Measurements from ENCODE around the gene PGAP6.
"Not testable (repeated sequence)": the region's sequence is repeated elsewhere in the genome, so short reads cannot be mapped to it uniquely, and the experiment has no call there.

PGAP6 gene

GRCh38 chr16:334861-335632 is 46.7 kb downstream of the PGAP6 start:
- in situ Hi-C loops (cut with MboI; ENCODE audit: low sequenced_read_pairs): not testable (repeated sequence)

- in situ Hi-C loops (cut with MboI; ENCODE audit: low sequenced_read_pairs): not testable (repeated sequence)
These were observed 47.5 kb downstream of the PGAP6 start for GRCh38 chr16:334164-334832.

DNA sequence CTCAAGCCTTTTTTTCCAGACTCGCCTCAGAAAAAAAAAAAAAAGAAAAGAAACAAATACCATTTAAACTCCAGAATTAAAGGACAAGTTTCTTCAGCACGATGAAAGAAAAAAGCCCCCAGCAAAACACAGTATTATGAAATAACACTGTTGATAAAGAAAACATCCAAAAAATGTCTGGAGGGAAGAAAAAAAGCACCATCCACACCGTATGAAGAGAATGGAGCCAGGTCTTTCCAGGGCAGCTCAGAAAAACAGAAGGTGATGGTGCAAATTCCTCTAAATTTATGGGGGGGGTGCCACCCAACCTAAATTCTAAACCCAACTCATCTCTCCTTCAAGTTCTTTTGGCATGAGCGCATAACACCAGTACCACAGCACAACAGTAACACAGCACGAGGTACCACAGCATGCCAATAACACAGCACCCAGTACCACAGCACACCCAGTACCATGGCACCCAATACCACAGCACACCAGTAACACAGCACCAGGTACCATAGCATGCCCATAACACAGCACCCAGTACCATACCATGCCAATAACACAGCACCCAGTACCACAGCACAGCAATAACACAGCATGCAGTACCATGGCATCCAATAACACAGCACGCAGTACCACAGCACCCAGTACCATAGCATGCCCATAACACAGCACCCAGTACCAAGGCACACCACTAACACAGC is 48.2 kb downstream of the PGAP6 start:
- in situ Hi-C loops (cut with MboI; ENCODE audit: low sequenced_read_pairs): no loop called here

- in situ Hi-C loops (cut with MboI; ENCODE audit: low sequenced_read_pairs): not testable (repeated sequence)
These were observed 50.5 kb downstream of the PGAP6 start for GRCh38 chr16:331181-331814.

- in situ Hi-C loops (cut with MboI; ENCODE audit: low sequenced_read_pairs): no loop called here
These were observed 51.0 kb downstream of the PGAP6 start for GRCh38 chr16:330741-331140.

- in situ Hi-C loops (cut with MboI; ENCODE audit: low sequenced_read_pairs): no loop called here
These were observed 56.2 kb downstream of the PGAP6 start for GRCh38 chr16:325375-326145.

DNA sequence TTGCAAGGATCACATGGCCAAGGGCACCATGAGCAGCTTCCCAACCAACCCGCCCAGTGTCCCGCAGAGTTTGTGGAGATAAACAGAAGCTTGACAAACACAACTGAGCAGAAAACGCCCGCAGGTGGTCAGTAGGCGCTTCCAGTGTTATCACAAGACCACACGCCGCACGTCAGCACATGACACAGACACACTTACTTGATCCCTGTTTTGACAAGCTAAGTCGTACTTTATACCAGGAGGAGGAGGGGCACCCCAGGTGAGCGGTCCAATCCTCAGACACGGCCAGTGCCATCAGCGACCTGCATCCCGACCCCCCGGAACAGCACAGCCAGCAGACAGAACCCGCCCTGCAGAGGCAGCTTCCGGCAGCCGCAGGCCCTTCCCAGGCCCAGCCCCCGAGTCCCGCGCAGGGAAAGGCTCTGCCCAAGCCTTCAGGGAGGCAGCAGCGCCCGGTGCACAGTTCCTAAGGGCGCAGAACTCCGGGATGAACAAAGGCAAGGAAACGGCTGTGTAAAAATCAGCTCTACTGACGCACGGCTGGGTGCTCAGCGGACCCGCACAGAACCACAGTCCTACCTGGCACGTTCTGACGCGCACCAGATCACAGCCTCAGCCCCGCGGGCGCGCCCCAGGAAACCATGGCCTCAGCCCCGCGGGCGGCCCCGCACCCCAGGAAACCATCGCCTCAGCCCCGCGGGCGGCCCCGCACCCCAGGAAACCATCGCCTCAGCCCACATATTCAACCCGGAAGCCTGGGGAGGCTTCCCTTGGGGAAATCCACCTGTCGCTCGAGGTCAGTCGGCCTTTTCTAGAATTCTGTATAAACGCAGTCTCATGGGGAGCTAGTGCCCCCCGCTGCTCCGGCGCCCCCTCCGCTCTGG is 57.1 kb downstream of the PGAP6 start:
- in situ Hi-C loops (cut with MboI; ENCODE audit: low sequenced_read_pairs): no loop called here

DNA sequence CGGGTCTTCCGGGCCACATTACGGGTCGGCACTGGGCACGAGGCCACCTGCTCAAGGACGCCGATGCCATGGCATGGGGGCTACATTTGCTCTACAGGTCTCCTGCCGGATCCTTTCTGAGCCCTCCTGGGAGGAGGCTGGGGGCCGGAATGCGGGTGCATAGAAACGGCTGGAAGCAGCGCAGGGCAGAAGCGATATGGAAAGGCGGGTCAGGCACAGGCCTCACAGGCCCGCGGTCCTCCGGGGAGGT is 57.7 kb downstream of the PGAP6 start:
- in situ Hi-C loops (cut with MboI; ENCODE audit: low sequenced_read_pairs): no loop called here

DNA sequence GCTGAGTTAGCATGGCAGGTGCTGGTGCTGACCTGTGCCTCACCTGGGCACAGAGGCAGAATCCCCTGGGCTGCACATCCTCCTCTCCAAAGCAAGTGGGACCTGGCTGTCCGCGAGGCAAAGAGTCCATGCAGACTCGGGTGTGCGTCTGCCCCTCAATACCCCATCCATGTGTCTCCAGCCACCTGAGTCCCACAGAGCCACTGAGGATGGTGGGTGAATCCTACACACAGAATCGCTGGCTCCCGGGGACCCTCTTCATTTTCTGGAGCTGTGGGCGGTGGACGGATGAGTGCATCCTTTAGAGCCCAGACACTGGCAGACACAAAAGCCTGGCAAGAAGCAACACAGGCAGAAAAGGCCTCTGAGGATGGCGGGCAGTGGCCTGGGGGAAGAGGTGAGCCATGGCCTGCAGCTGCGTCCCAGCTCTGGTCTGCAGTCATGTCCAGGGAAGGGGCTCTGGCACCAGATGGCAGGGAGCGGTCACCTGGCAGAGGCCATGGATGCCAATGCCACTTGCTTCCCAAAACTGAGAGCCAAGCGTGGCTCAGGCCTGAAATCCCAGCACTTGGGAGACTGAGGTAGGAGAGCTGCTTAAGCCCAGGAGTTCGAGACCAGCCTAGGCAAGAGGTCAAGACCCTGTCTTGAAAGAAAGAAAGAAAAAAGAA is 59.2 kb downstream of the PGAP6 start:
- in situ Hi-C loops (cut with MboI; ENCODE audit: low sequenced_read_pairs): no loop called here

DNA sequence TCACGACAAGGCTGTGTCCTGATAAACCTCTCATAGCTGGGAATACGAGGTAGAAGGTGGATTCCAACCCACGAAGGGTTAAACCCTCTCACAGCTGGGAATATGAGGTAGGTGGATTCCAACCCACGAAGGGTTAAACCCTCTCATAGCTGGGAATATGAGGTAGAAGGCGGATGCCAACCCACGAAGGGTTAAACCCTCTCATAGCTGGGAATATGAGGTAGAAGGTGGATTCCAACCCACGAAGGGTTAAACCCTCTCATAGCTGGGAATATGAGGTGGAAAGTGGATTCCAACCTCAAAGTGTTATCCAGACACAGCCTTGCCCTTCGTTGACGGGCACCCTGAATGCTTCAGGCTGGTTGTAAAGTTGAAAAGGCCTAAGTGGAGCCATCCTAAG is 60.2 kb downstream of the PGAP6 start:
- in situ Hi-C loops (cut with MboI; ENCODE audit: low sequenced_read_pairs): no loop called here
